Measurements from ENCODE around the gene MTMR10. TPM values are rescaled to one million over a fixed set of nuclear protein-coding genes. Genes with fewer than 3 reads are reported as not detected.
A peak's percentile ranks its signal among the peaks of the same experiment; 100 is the strongest.

The MTMR10 gene
- total RNA-seq, 6 donors from 2014 or later = 28.6 to 48.7 (median 36.8) TPM

DNA sequence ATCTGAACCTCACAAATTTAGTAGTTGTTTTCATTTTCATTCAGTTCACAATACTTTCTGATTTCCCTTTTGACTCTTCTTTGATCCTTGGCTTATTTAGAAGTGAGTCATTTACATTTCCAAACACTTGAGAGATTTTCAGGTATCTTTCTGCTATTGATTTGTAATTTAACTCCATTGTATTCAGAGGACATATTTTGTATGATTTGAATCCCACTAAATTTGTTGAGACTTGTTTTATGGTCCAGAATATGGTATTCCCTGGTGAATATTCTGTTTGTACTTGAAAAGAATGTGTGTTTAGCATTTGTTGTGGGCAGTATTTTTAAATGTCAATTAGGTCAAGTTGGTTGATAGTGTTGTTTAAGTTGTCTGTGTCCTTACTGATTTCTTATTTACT, 58.1 kb downstream of the MTMR10 start:
- Histone ChIP-seq H3K36me3 (peaks cover 5 to 69% (median 23%) of the 10 kb centered on the region in 4 donors), H3K27me3 (no peaks in the 10 kb centered on the region), H3K9me3 (no peaks in the 10 kb centered on the region), H3K4me1 (no peaks in the 10 kb centered on the region), H3K27ac (no peak overlapping the region), H3K4me3 (no peak overlapping the region)
- TF ChIP-seq POLR2AphosphoS5 (IDR thresholded peaks at IDR 0.05) (no peak), EP300 (IDR thresholded peaks at IDR 0.05) (no peak), POLR2A (IDR thresholded peaks at IDR 0.05) (no peak)
- TF ChIP-seq, protein P1, sequence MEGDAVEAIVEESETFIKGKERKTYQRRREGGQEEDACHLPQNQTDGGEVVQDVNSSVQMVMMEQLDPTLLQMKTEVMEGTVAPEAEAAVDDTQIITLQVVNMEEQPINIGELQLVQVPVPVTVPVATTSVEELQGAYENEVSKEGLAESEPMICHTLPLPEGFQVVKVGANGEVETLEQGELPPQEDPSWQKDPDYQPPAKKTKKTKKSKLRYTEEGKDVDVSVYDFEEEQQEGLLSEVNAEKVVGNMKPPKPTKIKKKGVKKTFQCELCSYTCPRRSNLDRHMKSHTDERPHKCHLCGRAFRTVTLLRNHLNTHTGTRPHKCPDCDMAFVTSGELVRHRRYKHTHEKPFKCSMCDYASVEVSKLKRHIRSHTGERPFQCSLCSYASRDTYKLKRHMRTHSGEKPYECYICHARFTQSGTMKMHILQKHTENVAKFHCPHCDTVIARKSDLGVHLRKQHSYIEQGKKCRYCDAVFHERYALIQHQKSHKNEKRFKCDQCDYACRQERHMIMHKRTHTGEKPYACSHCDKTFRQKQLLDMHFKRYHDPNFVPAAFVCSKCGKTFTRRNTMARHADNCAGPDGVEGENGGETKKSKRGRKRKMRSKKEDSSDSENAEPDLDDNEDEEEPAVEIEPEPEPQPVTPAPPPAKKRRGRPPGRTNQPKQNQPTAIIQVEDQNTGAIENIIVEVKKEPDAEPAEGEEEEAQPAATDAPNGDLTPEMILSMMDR (IDR thresholded peaks at IDR 0.05) = no peak
- DNase-seq = no peak
- no peak for ATAC-seq (ENCODE audit: low FRiP score in 2 of 2)

DNA sequence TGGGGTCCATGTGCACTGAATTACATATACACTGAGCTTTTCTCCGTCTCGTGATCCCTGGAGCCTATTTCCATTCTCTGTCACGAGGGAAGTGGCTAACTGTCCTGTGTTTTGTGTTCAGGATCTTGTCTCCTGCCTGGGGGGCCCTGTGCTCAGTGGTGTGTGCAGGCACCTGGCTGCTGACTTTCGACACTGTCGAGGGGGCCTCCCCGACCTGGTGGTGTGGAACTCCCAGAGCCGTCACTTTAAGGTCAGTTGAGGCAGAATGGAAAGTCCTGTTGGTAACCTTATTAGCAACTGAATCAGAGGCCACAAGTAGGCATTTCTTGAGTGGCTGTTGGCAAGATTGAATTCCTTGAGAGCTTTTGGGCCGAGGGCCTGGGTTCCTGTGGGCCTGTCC, 61.0 kb downstream of the MTMR10 start:
- Histone ChIP-seq H3K36me3 (peaks cover 14 to 72% (median 36%) of the 10 kb centered on the region in 4 donors), H3K4me3 (no peak overlapping the region), H3K27me3 (no peaks in the 10 kb centered on the region), H3K27ac (no peak overlapping the region), H3K4me1 (no peaks in the 10 kb centered on the region), H3K9me3 (no peaks in the 10 kb centered on the region)
- DNase-seq (peak in 1 of 2 donors; percentile 13), ATAC-seq (ENCODE audit: low FRiP score in 2 of 2) (no peak)
- 92 to 96% methylated on average over 6 to 8 of the region's 8 CpGs for WGBS, 2 donors
- no peak for TF ChIP-seq EP300 (IDR thresholded peaks at IDR 0.05)
- TF ChIP-seq POLR2A (IDR thresholded peaks at IDR 0.05) = no peak
- no peak for TF ChIP-seq POLR2AphosphoS5 (IDR thresholded peaks at IDR 0.05)
- TF ChIP-seq, protein P1 (IDR thresholded peaks at IDR 0.05) = no peak

DNA sequence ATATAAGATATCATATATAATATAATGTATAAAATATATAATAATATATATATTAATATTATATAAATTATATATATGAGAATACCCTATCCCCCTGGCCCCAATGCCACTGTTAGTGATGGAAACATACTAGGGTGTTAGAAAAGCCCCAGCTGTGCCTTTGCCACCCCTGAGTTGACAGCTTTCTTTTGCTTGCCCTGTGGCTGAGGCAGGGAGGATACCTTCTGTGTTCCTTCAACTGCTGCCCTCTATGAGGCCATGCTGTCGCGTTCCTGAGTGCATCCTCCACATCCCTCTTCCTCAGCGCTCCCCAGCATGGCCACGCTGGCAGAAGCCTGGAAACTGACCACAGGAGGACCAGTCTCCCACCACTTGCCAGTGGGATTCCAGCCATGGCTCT, 61.4 kb downstream of the MTMR10 start:
- no peak for ATAC-seq (ENCODE audit: low FRiP score in 2 of 2)
- no peaks in the 10 kb centered on the region for H3K9me3 ChIP-seq
- peak in 1 of 2 donors; percentile 16 for DNase-seq
- H3K27me3 ChIP-seq = no peaks in the 10 kb centered on the region
- no peak overlapping the region for H3K4me3 ChIP-seq
- no peak for TF ChIP-seq POLR2A (IDR thresholded peaks at IDR 0.05)
- TF ChIP-seq, protein P1 (IDR thresholded peaks at IDR 0.05) = no peak
- no peak for TF ChIP-seq POLR2AphosphoS5 (IDR thresholded peaks at IDR 0.05)
- no peaks in the 10 kb centered on the region for H3K4me1 ChIP-seq
- 96 to 99% methylated on average over 4 of the region's 4 CpGs for WGBS, 2 donors
- H3K27ac ChIP-seq = no peak overlapping the region
- peaks cover 17 to 72% (median 39%) of the 10 kb centered on the region in 4 donors for H3K36me3 ChIP-seq

DNA sequence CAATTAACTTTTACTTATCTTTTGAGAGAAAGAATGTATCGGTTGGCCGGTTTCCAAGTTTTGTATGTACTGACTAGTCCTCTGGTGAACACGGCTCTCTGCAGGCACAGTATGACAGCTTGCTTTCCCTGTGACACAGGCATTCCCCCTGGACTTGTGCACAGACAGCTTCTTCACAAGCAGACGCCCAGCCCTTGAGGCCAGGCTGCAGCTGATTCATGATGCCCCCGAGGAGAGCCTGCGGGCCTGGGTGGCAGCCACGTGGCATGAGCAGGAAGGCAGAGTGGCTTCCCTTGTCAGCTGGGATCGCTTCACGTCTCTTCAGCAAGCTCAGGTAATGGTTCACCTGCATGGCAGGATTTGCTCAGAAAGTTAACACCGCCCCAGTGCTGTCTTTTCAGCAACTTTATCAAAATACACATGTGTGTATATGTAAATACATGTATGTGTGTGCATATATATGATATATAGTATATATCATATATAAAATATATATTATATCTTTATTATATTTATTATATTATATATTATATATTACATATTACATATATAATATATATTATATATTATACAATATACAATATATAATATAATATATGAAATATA, 62.3 kb downstream of the MTMR10 start:
- no peak overlapping the region for H3K4me3 ChIP-seq
- 84 to 86% methylated on average over 10 of the region's 10 CpGs for WGBS, 2 donors
- no peaks in the 10 kb centered on the region for H3K4me1 ChIP-seq
- H3K27me3 ChIP-seq = no peaks in the 10 kb centered on the region
- H3K36me3 ChIP-seq = peaks cover 22 to 73% (median 45%) of the 10 kb centered on the region in 4 donors
- no peak for TF ChIP-seq POLR2A (IDR thresholded peaks at IDR 0.05)
- TF ChIP-seq, protein P1 (IDR thresholded peaks at IDR 0.05) = no peak
- TF ChIP-seq POLR2AphosphoS5 (IDR thresholded peaks at IDR 0.05) = no peak
- no peak for TF ChIP-seq EP300 (IDR thresholded peaks at IDR 0.05)
- H3K27ac ChIP-seq = no peak overlapping the region
- H3K9me3 ChIP-seq = no peaks in the 10 kb centered on the region
- ATAC-seq (ENCODE audit: low FRiP score in 2 of 2) = no peak
- DNase-seq = peak in 1 of 2 donors; percentile 61

DNA sequence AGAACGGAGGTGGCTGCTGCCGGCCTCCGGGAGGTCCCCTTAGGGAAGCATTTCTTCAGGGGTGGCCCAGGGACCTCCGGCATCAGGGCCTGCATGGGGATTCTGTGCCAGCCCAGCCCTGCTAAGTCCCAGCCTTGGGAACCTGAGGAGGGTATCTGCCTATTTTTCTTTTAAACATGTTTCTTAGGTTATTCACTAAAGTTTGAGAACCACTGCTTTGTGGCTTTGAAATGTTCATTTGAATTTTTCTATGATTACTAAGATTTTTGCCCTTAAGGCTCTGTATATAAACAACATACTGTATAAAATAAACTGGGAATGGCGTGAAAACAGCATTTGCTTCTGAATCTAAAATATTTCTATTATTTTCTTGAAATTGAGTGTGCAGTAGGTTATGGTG, 63.4 kb downstream of the MTMR10 start:
- TF ChIP-seq POLR2A (IDR thresholded peaks at IDR 0.05) (no peak), EP300 (IDR thresholded peaks at IDR 0.05) (no peak), POLR2AphosphoS5 (IDR thresholded peaks at IDR 0.05) (no peak)
- TF ChIP-seq, protein P1 (IDR thresholded peaks at IDR 0.05) = no peak
- peak in 1 of 2 donors; percentile 33 for DNase-seq
- H3K27me3 ChIP-seq = no peaks in the 10 kb centered on the region

More for the DNA sequence above, 63.4 kb downstream of the MTMR10 start:
- no peak overlapping the region for H3K4me3 ChIP-seq
- H3K27ac ChIP-seq = no peak overlapping the region
- no peak for ATAC-seq (ENCODE audit: low FRiP score in 2 of 2)
- peaks cover 27 to 78% (median 54%) of the 10 kb centered on the region in 4 donors for H3K36me3 ChIP-seq
- no peaks in the 10 kb centered on the region for H3K9me3 ChIP-seq
- 89 to 93% methylated on average over 5 of the region's 5 CpGs for WGBS, 2 donors
- no peaks in the 10 kb centered on the region for H3K4me1 ChIP-seq
